ENCODE measurements around the gene FBXO4.

FBXO4 gene

DNA sequence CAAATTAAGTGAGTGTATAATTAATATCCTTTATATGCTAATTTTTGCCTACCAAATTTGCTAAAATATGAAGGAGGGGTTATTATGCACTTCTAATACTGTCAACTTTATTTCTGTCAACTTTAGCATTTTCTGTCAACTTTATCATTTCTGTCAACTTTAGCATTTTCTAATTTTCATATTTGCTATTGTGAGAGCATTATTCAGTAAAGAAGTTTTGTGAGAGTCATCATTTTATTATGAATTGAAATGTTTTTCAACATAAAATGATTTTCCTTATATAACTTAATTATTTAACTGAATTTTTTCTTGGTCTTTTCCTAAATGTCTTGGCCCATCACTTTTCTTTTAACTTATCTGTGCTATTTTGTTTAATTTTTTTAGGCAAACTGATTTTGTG is 58.2 kb downstream of the FBXO4 start:
- DNase-seq: no peak

DNA sequence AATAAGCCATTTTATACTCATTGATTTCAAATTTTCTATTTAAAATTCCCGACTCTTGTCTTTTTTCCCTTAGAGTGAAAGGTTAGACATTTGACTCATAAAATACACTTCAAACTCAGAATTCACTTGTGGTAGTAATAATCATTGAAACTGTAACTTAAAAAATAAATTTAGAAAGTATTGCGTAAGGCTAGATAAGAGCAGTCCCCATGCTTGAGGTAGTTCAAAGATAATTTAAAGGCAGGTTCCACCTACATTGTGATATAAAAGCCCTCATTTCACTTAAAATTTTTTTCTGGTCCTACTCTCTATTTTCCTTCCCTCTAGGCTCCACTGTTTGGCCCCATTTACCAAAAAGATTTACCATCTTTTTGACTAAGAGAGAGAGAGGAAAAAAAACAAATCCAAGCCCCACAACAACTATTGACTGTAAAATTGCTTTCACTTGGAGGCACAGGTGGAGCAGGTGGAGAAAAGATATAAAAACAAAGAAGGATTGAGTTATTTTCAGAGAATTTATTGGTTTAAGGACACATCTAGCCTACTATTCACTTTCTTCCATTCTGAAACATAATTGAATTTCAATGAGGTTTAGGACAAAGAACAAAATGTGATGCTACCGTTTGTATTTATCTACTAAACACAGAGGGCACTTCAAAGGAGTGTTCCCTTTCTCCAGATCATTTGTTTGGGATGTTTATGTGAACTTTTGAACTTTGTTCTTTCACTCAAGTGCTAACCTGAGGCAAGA is 61.0 kb downstream of the FBXO4 start:
- no peak for DNase-seq

Measured in bone marrow (tissue), 2 donors.